ENCODE results near the gene MSRB2.

Gene MSRB2

GRCh38 chr10:23155169-23155568, 59.8 kb downstream of the MSRB2 start:
- peaks cover 3% of the 10 kb centered on the region for H3K4me1 ChIP-seq (ENCODE audit: control insufficient read depth, insufficient read depth, low read length)
- no peaks in the 10 kb centered on the region for H3K36me3 ChIP-seq (ENCODE audit: control insufficient read depth, insufficient read depth, low read length, severe bottlenecking)
- H3K9me3 ChIP-seq (ENCODE audit: control insufficient read depth, low read length): no peaks in the 10 kb centered on the region
- H3K27me3 ChIP-seq (replicated peaks; ENCODE audit: control insufficient read depth, insufficient read depth, low read length): peaks cover 22% of the 10 kb centered on the region
- DNase-seq (ENCODE audit: low read depth): peak; percentile 2
- H3K9ac ChIP-seq (ENCODE audit: low read length): no peak overlapping the region
- H3K4me3 ChIP-seq (ENCODE audit: low read length): no peak overlapping the region

GRCh38 chr10:23156447-23157150, 61.2 kb downstream of the MSRB2 start:
- H3K36me3 ChIP-seq (ENCODE audit: control insufficient read depth, insufficient read depth, low read length, severe bottlenecking): no peaks in the 10 kb centered on the region
- H3K4me3 ChIP-seq (ENCODE audit: low read length): no peak overlapping the region

GRCh38 chr10:23157239-23157681, 61.9 kb downstream of the MSRB2 start:
- H3K4me1 ChIP-seq (ENCODE audit: control insufficient read depth, insufficient read depth, low read length): peaks cover 3% of the 10 kb centered on the region
- DNase-seq (ENCODE audit: low read depth): no peak
- H3K9ac ChIP-seq (ENCODE audit: low read length): no peak overlapping the region
- H3K36me3 ChIP-seq (ENCODE audit: control insufficient read depth, insufficient read depth, low read length, severe bottlenecking): no peaks in the 10 kb centered on the region
- no peak overlapping the region for H3K4me3 ChIP-seq (ENCODE audit: low read length)
- peaks cover 31% of the 10 kb centered on the region for H3K27me3 ChIP-seq (replicated peaks; ENCODE audit: control insufficient read depth, insufficient read depth, low read length)
- H3K9me3 ChIP-seq (ENCODE audit: control insufficient read depth, low read length): no peaks in the 10 kb centered on the region

More at GRCh38 chr10:23156447-23157150, 61.2 kb downstream of the MSRB2 start:
- peaks cover 3% of the 10 kb centered on the region for H3K4me1 ChIP-seq (ENCODE audit: control insufficient read depth, insufficient read depth, low read length)
- DNase-seq (ENCODE audit: low read depth): no peak
- H3K27me3 ChIP-seq (replicated peaks; ENCODE audit: control insufficient read depth, insufficient read depth, low read length): peaks cover 26% of the 10 kb centered on the region
- H3K9ac ChIP-seq (ENCODE audit: low read length): no peak overlapping the region
- H3K9me3 ChIP-seq (ENCODE audit: control insufficient read depth, low read length): no peaks in the 10 kb centered on the region

- Histone ChIP-seq H3K9me3 (ENCODE audit: control insufficient read depth, low read length) (no peaks in the 10 kb centered on the region), H3K9ac (ENCODE audit: low read length) (no peak overlapping the region), H3K4me1 (ENCODE audit: control insufficient read depth, insufficient read depth, low read length) (peaks cover 3% of the 10 kb centered on the region), H3K27me3 (replicated peaks; ENCODE audit: control insufficient read depth, insufficient read depth, low read length) (peaks cover 32% of the 10 kb centered on the region), H3K36me3 (ENCODE audit: control insufficient read depth, insufficient read depth, low read length, severe bottlenecking) (no peaks in the 10 kb centered on the region), H3K4me3 (ENCODE audit: low read length) (peak overlapping the region; percentile 56)
- peak; percentile 57 for DNase-seq (ENCODE audit: low read depth)
Observed at GRCh38 chr10:23157691-23158369, 62.5 kb downstream of the MSRB2 start.

GRCh38 chr10:23158370-23158769, 63.0 kb downstream of the MSRB2 start:
- no peaks in the 10 kb centered on the region for H3K9me3 ChIP-seq (ENCODE audit: control insufficient read depth, low read length)
- H3K4me1 ChIP-seq (ENCODE audit: control insufficient read depth, insufficient read depth, low read length): peaks cover 3% of the 10 kb centered on the region
- DNase-seq (ENCODE audit: low read depth): peak; percentile 81
- H3K27me3 ChIP-seq (replicated peaks; ENCODE audit: control insufficient read depth, insufficient read depth, low read length): peaks cover 32% of the 10 kb centered on the region
- H3K36me3 ChIP-seq (ENCODE audit: control insufficient read depth, insufficient read depth, low read length, severe bottlenecking): no peaks in the 10 kb centered on the region
- H3K4me3 ChIP-seq (ENCODE audit: low read length): peak overlapping the region; percentile 56
- no peak overlapping the region for H3K9ac ChIP-seq (ENCODE audit: low read length)

GRCh38 chr10:23171232-23171876, 76.0 kb downstream of the MSRB2 start:
- H3K9me3 ChIP-seq (ENCODE audit: control insufficient read depth, low read length): no peaks in the 10 kb centered on the region
- peaks cover 60% of the 10 kb centered on the region for H3K27me3 ChIP-seq (replicated peaks; ENCODE audit: control insufficient read depth, insufficient read depth, low read length)
- H3K4me3 ChIP-seq (ENCODE audit: low read length): no peak overlapping the region
- H3K36me3 ChIP-seq (ENCODE audit: control insufficient read depth, insufficient read depth, low read length, severe bottlenecking): no peaks in the 10 kb centered on the region
- peaks cover 2% of the 10 kb centered on the region for H3K4me1 ChIP-seq (ENCODE audit: control insufficient read depth, insufficient read depth, low read length)
- DNase-seq (ENCODE audit: low read depth): peak; percentile 39
- H3K9ac ChIP-seq (ENCODE audit: low read length): no peak overlapping the region

Data from adipocyte (in vitro differentiated cells).